Measurements from ENCODE around the gene REG3A.

The REG3A gene

GRCh38 chr2:79159653-79160052, at the start of gene REG3A:
TSS of gene REG3A (minus strand) at chr2:79159753. CDS start at chr2:79159405, 348 bp downstream.
- H3K27me3 Mint-ChIP-seq (ENCODE audit: low read depth): no peaks in the 10 kb centered on the region
- H3K36me3 Mint-ChIP-seq (ENCODE audit: low read depth): no peaks in the 10 kb centered on the region
- no peaks in the 10 kb centered on the region for H3K4me1 Mint-ChIP-seq (ENCODE audit: low read depth)
- no peak within 1 kb of the TSS for H3K4me3 Mint-ChIP-seq
- H3K27ac Mint-ChIP-seq: no peak within 1 kb of the TSS
- peaks cover 17% of the 10 kb centered on the region for H3K9me3 Mint-ChIP-seq

DNA sequence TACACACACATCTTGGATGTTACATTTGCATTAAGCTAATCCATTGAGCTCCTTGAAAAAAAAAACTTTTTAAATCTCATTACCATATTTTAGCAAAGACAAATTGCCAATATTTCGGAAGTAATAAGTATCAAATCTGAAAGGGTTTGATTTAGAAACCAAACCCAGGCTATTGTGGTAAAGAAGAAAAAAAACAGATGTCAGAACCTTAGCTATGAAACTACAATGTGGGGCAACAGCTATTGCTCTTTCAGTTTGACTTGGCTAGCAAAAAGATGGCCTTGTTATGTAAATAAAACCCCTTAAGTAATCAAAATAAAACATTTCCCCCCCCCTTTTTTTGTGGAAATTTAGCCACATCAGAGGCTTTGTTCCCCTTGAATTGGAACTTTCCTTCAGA, 41.2 kb upstream of the REG3A start:
- no peak overlapping the region for H3K27ac Mint-ChIP-seq
- H3K4me3 Mint-ChIP-seq: no peak overlapping the region
- no peaks in the 10 kb centered on the region for H3K27me3 Mint-ChIP-seq (ENCODE audit: low read depth)
- H3K4me1 Mint-ChIP-seq (ENCODE audit: low read depth): no peaks in the 10 kb centered on the region
- H3K9me3 Mint-ChIP-seq: no peaks in the 10 kb centered on the region
- H3K36me3 Mint-ChIP-seq (ENCODE audit: low read depth): no peaks in the 10 kb centered on the region

GRCh38 chr2:79191816-79192215, 32.3 kb upstream of the REG3A start:
- Mint-ChIP-seq H3K27ac (no peak overlapping the region), H3K36me3 (ENCODE audit: low read depth) (no peaks in the 10 kb centered on the region), H3K4me3 (no peak overlapping the region), H3K9me3 (peaks cover 3% of the 10 kb centered on the region), H3K27me3 (ENCODE audit: low read depth) (no peaks in the 10 kb centered on the region), H3K4me1 (ENCODE audit: low read depth) (no peaks in the 10 kb centered on the region)

GRCh38 chr2:79191081-79191480, 31.5 kb upstream of the REG3A start:
- H3K4me3 Mint-ChIP-seq: no peak overlapping the region
- H3K9me3 Mint-ChIP-seq: peaks cover 3% of the 10 kb centered on the region
- no peaks in the 10 kb centered on the region for H3K36me3 Mint-ChIP-seq (ENCODE audit: low read depth)
- no peaks in the 10 kb centered on the region for H3K27me3 Mint-ChIP-seq (ENCODE audit: low read depth)
- H3K27ac Mint-ChIP-seq: no peak overlapping the region
- H3K4me1 Mint-ChIP-seq (ENCODE audit: low read depth): no peaks in the 10 kb centered on the region

GRCh38 chr2:79189465-79189864, 29.9 kb upstream of the REG3A start:
- peaks cover 9% of the 10 kb centered on the region for H3K9me3 Mint-ChIP-seq
- H3K36me3 Mint-ChIP-seq (ENCODE audit: low read depth): no peaks in the 10 kb centered on the region
- no peak overlapping the region for H3K4me3 Mint-ChIP-seq
- H3K27ac Mint-ChIP-seq: no peak overlapping the region
- no peaks in the 10 kb centered on the region for H3K27me3 Mint-ChIP-seq (ENCODE audit: low read depth)
- H3K4me1 Mint-ChIP-seq (ENCODE audit: low read depth): no peaks in the 10 kb centered on the region

- Mint-ChIP-seq H3K9me3 (peaks cover 38% of the 10 kb centered on the region), H3K4me1 (ENCODE audit: low read depth) (no peaks in the 10 kb centered on the region), H3K27me3 (ENCODE audit: low read depth) (no peaks in the 10 kb centered on the region), H3K27ac (no peak overlapping the region), H3K4me3 (no peak overlapping the region), H3K36me3 (ENCODE audit: low read depth) (no peaks in the 10 kb centered on the region)
Observed at GRCh38 chr2:79181617-79182016, 22.1 kb upstream of the REG3A start.

DNA sequence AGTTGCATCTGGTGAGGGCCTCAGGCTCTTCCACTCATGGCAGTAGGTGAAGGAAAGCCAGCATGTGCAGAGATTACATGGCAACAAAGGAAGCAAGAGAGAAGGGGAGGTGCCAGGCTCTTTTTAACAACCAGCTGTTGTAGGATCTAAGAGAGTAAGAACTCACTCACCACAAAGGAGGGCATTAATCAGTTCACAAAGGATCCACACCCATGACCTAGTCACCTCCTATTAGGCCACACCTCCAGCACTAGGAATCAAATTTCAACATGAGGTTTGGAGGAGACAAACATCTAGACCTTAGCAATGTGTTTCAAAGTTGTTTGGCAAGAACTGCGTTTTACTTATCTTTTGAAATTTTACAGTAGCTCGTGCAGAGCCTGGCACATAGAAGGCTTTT, 20.5 kb upstream of the REG3A start:
- Mint-ChIP-seq H3K4me1 (ENCODE audit: low read depth) (no peaks in the 10 kb centered on the region), H3K4me3 (no peak overlapping the region), H3K36me3 (ENCODE audit: low read depth) (no peaks in the 10 kb centered on the region), H3K27ac (no peak overlapping the region), H3K27me3 (ENCODE audit: low read depth) (no peaks in the 10 kb centered on the region), H3K9me3 (peaks cover 38% of the 10 kb centered on the region)

- no peak overlapping the region for H3K4me3 Mint-ChIP-seq
- no peaks in the 10 kb centered on the region for H3K4me1 Mint-ChIP-seq (ENCODE audit: low read depth)
- no peak overlapping the region for H3K27ac Mint-ChIP-seq
- H3K36me3 Mint-ChIP-seq (ENCODE audit: low read depth): no peaks in the 10 kb centered on the region
- no peaks in the 10 kb centered on the region for H3K27me3 Mint-ChIP-seq (ENCODE audit: low read depth)
- H3K9me3 Mint-ChIP-seq: peaks cover 31% of the 10 kb centered on the region
Observed at GRCh38 chr2:79179036-79179435, 19.5 kb upstream of the REG3A start.

DNA sequence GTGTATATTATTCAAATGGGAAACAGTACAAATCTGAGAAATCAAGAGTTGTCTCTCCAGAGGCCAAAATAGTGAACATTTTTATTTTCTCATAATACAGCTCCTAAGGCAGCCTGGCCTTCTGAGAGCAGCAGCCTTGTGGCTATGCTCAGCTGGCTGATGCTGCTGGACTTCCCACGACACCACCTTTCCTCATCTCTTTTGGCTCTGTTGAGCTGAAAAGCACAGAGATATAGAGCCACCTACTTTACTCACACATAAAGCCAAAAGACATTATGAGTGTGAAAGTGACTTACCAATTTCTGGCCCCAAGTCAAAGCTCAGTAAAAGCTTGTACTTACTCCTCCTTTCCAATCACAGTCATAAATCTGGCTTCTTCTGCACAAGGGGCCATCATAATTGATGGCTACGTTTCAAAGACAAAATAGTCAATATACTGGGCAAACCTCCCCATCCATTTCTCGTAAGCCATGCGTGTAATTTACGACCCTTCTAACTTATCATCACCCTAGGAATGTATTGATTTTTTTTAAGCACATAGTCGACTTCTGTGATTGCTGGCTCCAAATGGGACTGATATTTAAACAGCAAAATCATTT, 18.6 kb upstream of the REG3A start:
- H3K27ac Mint-ChIP-seq: no peak overlapping the region
- no peaks in the 10 kb centered on the region for H3K4me1 Mint-ChIP-seq (ENCODE audit: low read depth)
- no peaks in the 10 kb centered on the region for H3K27me3 Mint-ChIP-seq (ENCODE audit: low read depth)
- H3K36me3 Mint-ChIP-seq (ENCODE audit: low read depth): no peaks in the 10 kb centered on the region
- H3K4me3 Mint-ChIP-seq: no peak overlapping the region
- H3K9me3 Mint-ChIP-seq: peaks cover 27% of the 10 kb centered on the region

- H3K9me3 Mint-ChIP-seq: peaks cover 9% of the 10 kb centered on the region
- H3K27ac Mint-ChIP-seq: no peak overlapping the region
- no peak overlapping the region for H3K4me3 Mint-ChIP-seq
- H3K27me3 Mint-ChIP-seq (ENCODE audit: low read depth): no peaks in the 10 kb centered on the region
- H3K4me1 Mint-ChIP-seq (ENCODE audit: low read depth): no peaks in the 10 kb centered on the region
- no peaks in the 10 kb centered on the region for H3K36me3 Mint-ChIP-seq (ENCODE audit: low read depth)
Observed at GRCh38 chr2:79171348-79171958, 11.9 kb upstream of the REG3A start.

GRCh38 chr2:79162801-79163200, 3.2 kb upstream of the REG3A start:
- H3K27me3 Mint-ChIP-seq (ENCODE audit: low read depth): no peaks in the 10 kb centered on the region
- H3K4me3 Mint-ChIP-seq: no peak overlapping the region
- peaks cover 12% of the 10 kb centered on the region for H3K9me3 Mint-ChIP-seq
- no peaks in the 10 kb centered on the region for H3K4me1 Mint-ChIP-seq (ENCODE audit: low read depth)
- H3K27ac Mint-ChIP-seq: no peak overlapping the region
- no peaks in the 10 kb centered on the region for H3K36me3 Mint-ChIP-seq (ENCODE audit: low read depth)

DNA sequence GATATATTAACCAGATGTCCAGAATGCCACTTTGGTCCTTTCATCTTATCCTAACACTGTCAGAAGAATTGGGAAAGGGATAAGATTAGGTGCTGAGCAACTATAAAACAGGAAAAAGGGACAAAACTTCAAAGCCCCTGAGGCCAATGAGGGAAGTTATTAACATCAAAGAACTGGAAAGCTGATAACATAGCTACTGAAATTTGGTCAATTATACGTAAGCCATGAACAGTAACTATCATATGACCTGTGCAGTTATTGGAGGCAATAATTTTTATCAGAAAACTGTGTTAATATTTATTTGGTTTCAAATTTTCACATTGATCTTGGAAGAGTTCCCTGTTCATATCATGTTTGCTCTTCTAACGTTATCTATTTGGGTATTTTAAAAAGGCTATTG, 2.6 kb upstream of the REG3A start:
- no peak overlapping the region for H3K27ac Mint-ChIP-seq
- H3K36me3 Mint-ChIP-seq (ENCODE audit: low read depth): no peaks in the 10 kb centered on the region
- no peak overlapping the region for H3K4me3 Mint-ChIP-seq
- H3K9me3 Mint-ChIP-seq: peaks cover 13% of the 10 kb centered on the region
- H3K4me1 Mint-ChIP-seq (ENCODE audit: low read depth): no peaks in the 10 kb centered on the region
- H3K27me3 Mint-ChIP-seq (ENCODE audit: low read depth): no peaks in the 10 kb centered on the region

DNA sequence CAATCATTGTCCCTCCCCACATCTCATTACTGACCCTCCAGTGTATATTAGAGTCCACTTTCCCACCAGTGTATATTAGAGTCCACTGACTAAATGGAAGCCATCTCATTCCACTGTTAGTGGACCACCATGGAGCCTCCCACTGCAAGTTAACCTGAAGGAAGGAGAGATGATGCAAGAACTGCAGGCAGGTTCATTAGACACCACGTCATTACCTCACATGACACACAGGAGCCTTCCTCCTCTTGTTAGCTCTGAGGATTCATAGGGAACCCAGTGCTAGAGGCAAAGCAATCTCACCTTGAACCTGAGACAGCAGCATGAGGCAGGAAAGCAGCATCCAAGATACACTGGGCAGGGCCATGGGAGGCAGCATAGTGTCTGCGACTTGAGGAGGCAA, 523 bp downstream of the REG3A start:
- Mint-ChIP-seq H3K27me3 (ENCODE audit: low read depth) (no peaks in the 10 kb centered on the region), H3K36me3 (ENCODE audit: low read depth) (no peaks in the 10 kb centered on the region), H3K27ac (no peak overlapping the region), H3K4me3 (no peak overlapping the region), H3K4me1 (ENCODE audit: low read depth) (no peaks in the 10 kb centered on the region), H3K9me3 (peaks cover 15% of the 10 kb centered on the region)

- Mint-ChIP-seq H3K36me3 (ENCODE audit: low read depth) (no peaks in the 10 kb centered on the region), H3K27me3 (ENCODE audit: low read depth) (no peaks in the 10 kb centered on the region), H3K9me3 (peaks cover 17% of the 10 kb centered on the region), H3K4me3 (no peak overlapping the region), H3K27ac (no peak overlapping the region), H3K4me1 (ENCODE audit: low read depth) (no peaks in the 10 kb centered on the region)
Observed at GRCh38 chr2:79155826-79156476, 3.6 kb downstream of the REG3A start.

GRCh38 chr2:79139423-79139822, 20.1 kb downstream of the REG3A start:
- peaks cover 13% of the 10 kb centered on the region for H3K9me3 Mint-ChIP-seq
- no peaks in the 10 kb centered on the region for H3K27me3 Mint-ChIP-seq (ENCODE audit: low read depth)
- H3K36me3 Mint-ChIP-seq (ENCODE audit: low read depth): no peaks in the 10 kb centered on the region
- H3K4me1 Mint-ChIP-seq (ENCODE audit: low read depth): no peaks in the 10 kb centered on the region
- H3K27ac Mint-ChIP-seq: no peak overlapping the region
- H3K4me3 Mint-ChIP-seq: no peak overlapping the region

Measured in T-helper 1 cell treated with Interleukin-12 subunit alpha and Interleukin-12 subunit beta and Interleukin-4 antibody, amounts not matched to agents 30 μg/mL and 1 μg/mL, for 36 hours (primary cell).